K562 (cell line): Measurements from ENCODE around the gene NACA. TPM values are rescaled to one million over a fixed set of nuclear protein-coding genes. Genes with fewer than 3 reads are reported as not detected.
A peak's percentile ranks its signal among the peaks of the same experiment; 100 is the strongest.

ENCODE experiments used
- ATAC-seq: fragments of 200-7000 bp; cut with Tn5 transposase; 3 replicates; pipeline ENCODE4 v1.9.1; 2020; ENCODE audit warnings: moderate library complexity
- BruUV-seq: library from RNA; stranded (reverse); fragments of 400-500 nt; replicated peaks from 2 replicates; lab custom pipeline; 2021; lab: Mats Ljungman, UMichigan
- CTCF ChIA-PET: fragments of 300-600 bp; formaldehyde crosslinking; extraction: SDS; loops from one replicate; lab custom pipeline; 2021; ENCODE audit warnings: low intra/inter-chr PET ratio; lab: Yijun Ruan, JAX
- POLR2A ChIA-PET: fragments of 300-600, 350-650 bp; sonication (Branson Sonifier 250); formaldehyde crosslinking; extraction: SDS; loops from one replicate; lab custom pipeline; 2021; ENCODE audit warnings: antibody characterized with exemption, inconsistent platforms; lab: Yijun Ruan, JAX
- DNase-seq, 4 experiments: peaks; one replicate each; pipeline versions ENCODE4 v3.0.0 to v3.0.0-alpha.2; 2011 to 2018; ENCODE audit warnings: low spot score in 3 of 4, mixed read lengths in 3 of 4; ENCODE audit errors: extremely low read depth in 1 of 4
- FAIRE-seq: peaks from 2 replicates; lab custom pipeline; 2011; peaks lifted over from hg19 to GRCh38; lab: Jason Lieb, UNC
- H2AFZ ChIP-seq: 2 replicates; pipeline ENCODE4 v1.6.0; 2011; ENCODE audit warnings: low read depth, low read length, control low read depth, inconsistent platforms
- H3K27ac ChIP-seq: fragments of 200-600 bp; 3 replicates; pipeline ENCODE4 v1.8.0; 2011; ENCODE audit warnings: low read depth, mild to moderate bottlenecking, control low read depth, inconsistent platforms, low read length, moderate library complexity, mixed read lengths; ENCODE audit errors: extremely low read depth
- H3K27me3 ChIP-seq, 2 experiments: fragments of 300-600 bp in 1 of 2; 2 replicates in 1 of 2; 3 replicates in 1 of 2; pipeline versions ENCODE4 v1.6.0 to v1.8.0; 2011; ENCODE audit warnings: inconsistent platforms in 2 of 2, low read length in 2 of 2, mild to moderate bottlenecking in 1 of 2, mixed read lengths in 1 of 2, moderate library complexity in 1 of 2; ENCODE audit not compliant: control insufficient read depth in 2 of 2, insufficient read depth in 2 of 2
- H3K36me3 ChIP-seq: fragments of 300-600 bp; 3 replicates; pipeline ENCODE4 v1.8.0; 2011; ENCODE audit warnings: mild to moderate bottlenecking, low read length, inconsistent platforms; ENCODE audit not compliant: control insufficient read depth, insufficient read depth
- H3K4me1 ChIP-seq, 2 experiments: fragments of 200-600 bp in 1 of 2; replicated peaks in 1 of 2; 2 replicates in 1 of 2; 3 replicates in 1 of 2; pipeline versions ENCODE4 v1.5.1 to v1.8.0; 2011; ENCODE audit warnings: inconsistent platforms in 2 of 2, low read length in 2 of 2, mild to moderate bottlenecking in 1 of 2, mixed read lengths in 1 of 2, moderate library complexity in 1 of 2; ENCODE audit not compliant: control insufficient read depth in 2 of 2, insufficient read depth in 2 of 2
- H3K4me2 ChIP-seq: 2 replicates; pipeline ENCODE4 v1.6.1; 2011; ENCODE audit warnings: low read length, control low read depth, inconsistent platforms, mixed read lengths; ENCODE audit not compliant: insufficient read depth
- H3K4me3 ChIP-seq: fragments of 200-600 bp; sonication (generic), shearing (Covaris generic); 2 replicates; pipeline ENCODE4 v1.5.1; 2016; ENCODE audit warnings: control low read depth, inconsistent platforms
- H3K79me2 ChIP-seq: fragments of 200-600 bp; 3 replicates; pipeline ENCODE4 v1.8.0; 2011; ENCODE audit warnings: low read length, inconsistent platforms; ENCODE audit not compliant: control insufficient read depth, insufficient read depth
- H3K9ac ChIP-seq, 2 experiments: 2 replicates each; pipeline versions ENCODE4 v1.6.0 to v1.6.1; 2011; ENCODE audit warnings: low read depth in 2 of 2, low read length in 2 of 2, control low read depth in 1 of 2, inconsistent platforms in 1 of 2, mild to moderate bottlenecking in 1 of 2, mixed read lengths in 1 of 2; ENCODE audit not compliant: insufficient read depth in 1 of 2
- H3K9me1 ChIP-seq: one replicate; pipeline ENCODE4 v1.6.0; 2011; ENCODE audit warnings: inconsistent platforms, mild to moderate bottlenecking, low read length, moderate library complexity; ENCODE audit not compliant: control insufficient read depth, insufficient read depth
- H3K9me3 ChIP-seq: replicated peaks from 2 replicates; pipeline ENCODE4 v1.5.1; 2011; ENCODE audit warnings: low read depth, low read length, inconsistent platforms; ENCODE audit not compliant: control insufficient read depth, insufficient read depth
- H4K20me1 ChIP-seq: replicated peaks from 2 replicates; pipeline ENCODE4 v1.6.1; 2011; ENCODE audit warnings: low read length, inconsistent platforms, mixed read lengths; ENCODE audit not compliant: control insufficient read depth, insufficient read depth
- ARNT ChIP-seq, 2 experiments: fragments of 450-650 bp; IDR thresholded peaks; 2 replicates each; pipeline ENCODE4 v1.6.1; 2016; ENCODE audit warnings: mild to moderate bottlenecking in 1 of 2
- CREB1 ChIP-seq, 2 experiments: sonication (generic) in 1 of 2; formaldehyde crosslinking in 1 of 2; IDR thresholded peaks; 2 replicates each; pipeline versions ENCODE4 v1.6.1 to v1.8.0; 2012 to 2022; ENCODE audit warnings: inconsistent platforms in 1 of 2, mild to moderate bottlenecking in 1 of 2, missing genetic modification reagents in 1 of 2, moderate library complexity in 1 of 2
- NUFIP1 ChIP-seq: fragments of 450-650 bp; IDR thresholded peaks from 2 replicates; pipeline ENCODE4 v1.6.1; 2018; ENCODE audit not compliant: partially characterized antibody
- ZNF23 ChIP-seq: fragments of 250-450 bp; sonication (Bioruptor Pico); IDR thresholded peaks from 2 replicates; pipeline ENCODE4 v1.4.0; 2020; ENCODE audit warnings: mild to moderate bottlenecking
- ZNF584 ChIP-seq: fragments of 200-800 bp; sonication (Bioruptor generic); IDR thresholded peaks from 2 replicates; pipeline ENCODE4 v1.6.1; 2016; ENCODE audit warnings: low read depth, mild to moderate bottlenecking, missing genetic modification characterization, missing compliant biosample characterization
- WGBS: fragments of 100-300 bp; shearing (Covaris generic); methylation state at CpG from one replicate; pipeline ENCODE4 v1.1.6; 2016; ENCODE audit warnings: low coverage, mixed read lengths; ENCODE audit not compliant: insufficient coverage; ENCODE audit errors: missing lambda C conversion rate; 5-methylcytosine and 5-hydroxymethylcytosine counted together
- in situ Hi-C: fragments of 300-500 bp; cut with MboI; formaldehyde crosslinking; loops from 4 replicates; pipeline ENCODE4 v1.15.0; 2018; ENCODE audit warnings: inconsistent platforms, mixed read lengths
- intact Hi-C: fragments of 100-400 bp; cut with micrococcal nuclease; formaldehyde crosslinking; loops from 2 replicates; pipeline ENCODE4 v1.14.2; 2022
- polyA plus RNA-seq, 8 experiments: library from polyadenylated mRNA; depleted of rRNA in 4 of 8; stranded (reverse) in 5 of 8; unstranded in 3 of 8; fragments of >200 nt; fragmentation: Nextera tagmentation in 2 of 8; fragmentation: Illumina TruSeq in 1 of 8; extraction: Ambion mirVana in 2 of 8; extraction: Trizol in 1 of 8; gene quantifications; 2 replicates each; pipeline versions ENCODE4 v1.2.1 to v1.2.3, GENCODE V29; 2011 to 2014; ENCODE audit warnings: inconsistent platforms in 1 of 8, missing spikeins in 1 of 8
- total RNA-seq, 7 experiments: library from RNA; depleted of rRNA in 6 of 7; stranded (reverse); fragments of >200 nt in 6 of 7; fragmentation: Illumina TruSeq in 2 of 7; extraction: Trizol in 2 of 7; gene quantifications; 2 replicates each; pipeline versions ENCODE4 v1.2.1 to v1.2.3, GENCODE V29; 2011 to 2021; ENCODE audit warnings: low replicate concordance in 1 of 7

Gene NACA
- total and polyA plus RNA-seq, 9 of the 15 experiments (the other 6 are each of a cell fraction or from before 2014, with no cell fraction given) = 1,030 to 2,416 (median 1,645) TPM

DNA sequence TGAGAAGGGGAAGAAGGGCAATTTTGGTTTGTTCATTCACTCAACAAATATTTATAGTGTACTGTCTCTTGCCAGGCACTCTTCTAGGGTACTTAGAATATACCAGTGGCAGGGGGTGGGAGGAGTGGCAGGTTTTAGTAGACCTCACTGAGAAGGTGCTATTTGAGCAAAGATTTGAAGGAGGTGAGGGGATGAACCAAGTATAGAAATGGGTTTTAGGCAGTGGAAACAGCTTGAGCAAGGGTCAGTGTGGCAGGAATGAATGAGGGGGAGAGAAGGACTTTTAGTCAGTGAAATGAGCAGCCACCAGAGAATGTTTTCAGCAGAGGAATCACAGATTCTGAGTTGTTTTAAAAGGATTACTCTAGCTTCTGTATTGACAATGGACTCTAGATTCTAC, 24.8 kb upstream of the NACA start:
- CTCF ChIA-PET = no interaction called here
- peak overlapping the region in 1 of 2 experiments; percentile 97; a peak in 1 of 4 replicates for H3K9ac ChIP-seq
- no peaks in the 10 kb centered on the region for H3K9me1 ChIP-seq
- H3K4me1 ChIP-seq = peaks cover 11 to 16% of the 10 kb centered on the region in 2 experiments; a peak in 4 of 5 replicates
- POLR2A ChIA-PET = interaction anchor here (0.7 to 3.1 kb wide), 3 partner anchors 9 to 113 kb away, joined by 3 to 16 read pairs (median 5); partner anchors contain the start of gene NACA
- no TSS peak for BruUV-seq
- no peaks in the 10 kb centered on the region for H3K27me3 ChIP-seq
- H3K79me2 ChIP-seq = peaks cover 40% of the 10 kb centered on the region
- no peak for TF ChIP-seq NUFIP1
- H3K4me3 ChIP-seq = no peak overlapping the region
- peaks cover 2% of the 10 kb centered on the region; the same call in 1 of the 2 replicates for H3K9me3 ChIP-seq
- H3K4me2 ChIP-seq = 0 out of 2 replicates have a peak overlapping the region, but pooled peaks have one; percentile 6
- peak overlapping the region; percentile 16; the same call in 2 of the 3 replicates for H3K27ac ChIP-seq
- in situ Hi-C loops = loop anchor here (10.0 kb wide), 2 partner anchors 315 to 435 kb away; no protein-coding TSS in a partner anchor
- no peaks in the 10 kb centered on the region; the same call in 1 of the 2 replicates for H4K20me1 ChIP-seq
- no peak overlapping the region for H2AFZ ChIP-seq
- intact Hi-C loops = loop anchor here (5.0 kb wide), 1 partner anchor 113 kb away; no protein-coding TSS in a partner anchor
- DNase-seq (no peak), FAIRE-seq (no peak), ATAC-seq (no peak)
- H3K36me3 ChIP-seq = peaks cover 52% of the 10 kb centered on the region

DNA sequence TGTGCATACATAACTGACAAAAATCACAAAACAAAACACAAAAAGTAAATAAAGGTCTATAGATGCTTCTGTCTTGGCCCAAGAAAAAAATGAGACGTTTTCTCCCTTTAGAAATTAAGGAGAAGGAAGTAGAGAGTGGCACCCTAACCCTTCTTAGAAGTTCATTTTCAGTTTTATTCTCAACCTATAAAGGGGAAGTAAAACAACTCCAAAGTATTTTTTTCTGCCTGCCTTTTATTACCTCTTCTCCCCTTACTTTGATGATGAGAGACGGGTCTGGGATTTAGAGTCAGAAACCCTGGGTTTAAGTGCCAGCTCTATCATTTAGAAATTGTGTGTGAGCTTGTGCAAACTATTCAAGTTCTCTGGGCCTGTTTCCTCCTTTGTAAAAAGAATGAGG, 24.3 kb upstream of the NACA start:
- H3K27me3 ChIP-seq = no peaks in the 10 kb centered on the region
- no peaks in the 10 kb centered on the region for H3K9me1 ChIP-seq
- no peak for FAIRE-seq
- WGBS = 60% methylated on average over 2 of the region's 2 CpGs
- peak overlapping the region; percentile 16; the same call in 1 of the 3 replicates for H3K27ac ChIP-seq
- in situ Hi-C loops = no loop called here
- no TSS peak for BruUV-seq
- no peaks in the 10 kb centered on the region; the same call in 1 of the 2 replicates for H4K20me1 ChIP-seq
- no peak for DNase-seq
- TF ChIP-seq ZNF584 (CRISPR knock-in tag) = no peak
- no peak for TF ChIP-seq ARNT (IDR thresholded peaks at IDR 0.05)
- TF ChIP-seq ZNF23 (CRISPR knock-in tag) = no peak
- no peak for TF ChIP-seq CREB1 (IDR thresholded peaks at IDR 0.05)
- no peak for TF ChIP-seq CREB1 (CRISPR knock-in tag; IDR thresholded peaks at IDR 0.05)
- POLR2A ChIA-PET = interaction anchor here (0.7 to 3.1 kb wide), 2 partner anchors 23 to 113 kb away, joined by 3 to 16 read pairs; partner anchors contain the start of gene NACA
- H3K4me3 ChIP-seq = no peak overlapping the region
- H3K4me1 ChIP-seq = peaks cover 11 to 16% of the 10 kb centered on the region in 2 experiments; a peak in 4 of 5 replicates
- peaks cover 2% of the 10 kb centered on the region; the same call in 1 of the 2 replicates for H3K9me3 ChIP-seq
- no peak overlapping the region for H2AFZ ChIP-seq
- H3K9ac ChIP-seq = no peak overlapping the region; a peak in 1 of 4 replicates
- no peak overlapping the region for H3K4me2 ChIP-seq
- ATAC-seq = no peak
- CTCF ChIA-PET = no interaction called here
- intact Hi-C loops = no loop called here
- peaks cover 40% of the 10 kb centered on the region for H3K79me2 ChIP-seq
- H3K36me3 ChIP-seq = peaks cover 57% of the 10 kb centered on the region
